SKM-1 (cell line): ENCODE measurements around the gene WHAMM.
"Not testable (repeated sequence)": the region's sequence is repeated elsewhere in the genome, so short reads cannot be mapped to it uniquely, and the experiment has no call there.

Source experiments
- DNase-seq: peaks from one replicate; lab custom pipeline; 2025; ENCODE audit not compliant: unreplicated experiment; lab: John Stamatoyannopoulos, UW

The WHAMM gene

GRCh38 chr15:82865581-82865980 is 56.2 kb downstream of the WHAMM start:
- DNase-seq: not testable (repeated sequence)

- DNase-seq: not testable (repeated sequence)
These were observed 56.6 kb downstream of the WHAMM start for GRCh38 chr15:82865981-82866380.

DNA sequence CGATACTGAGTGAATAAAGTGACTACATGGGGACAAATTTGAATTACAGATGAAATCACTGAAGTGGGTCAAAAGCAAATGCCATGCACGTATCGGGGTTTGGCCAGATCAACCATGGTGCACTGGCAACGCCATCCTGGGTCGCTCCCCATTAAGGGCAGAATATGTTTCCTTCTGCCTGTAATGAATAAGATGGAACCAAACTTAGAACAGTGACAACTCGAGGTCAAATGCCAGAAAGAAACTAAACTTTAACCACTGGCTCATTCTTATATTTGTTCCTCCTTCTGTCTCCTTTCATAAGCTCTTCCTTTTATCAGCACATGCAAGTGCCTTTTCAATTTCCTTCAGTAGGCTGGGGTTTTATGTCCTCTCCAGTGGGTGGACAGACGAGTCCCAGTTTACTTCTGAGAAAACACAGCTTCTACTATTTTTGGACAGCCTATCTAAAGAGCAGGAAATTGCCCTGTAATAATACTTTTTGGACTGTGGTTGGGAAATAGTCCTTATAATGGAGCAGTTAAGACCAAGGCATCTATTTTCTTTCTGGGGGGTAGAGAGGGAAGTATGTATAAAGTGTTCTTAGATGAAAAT is 61.4 kb downstream of the WHAMM start:
- peak; percentile 77 for DNase-seq

DNA sequence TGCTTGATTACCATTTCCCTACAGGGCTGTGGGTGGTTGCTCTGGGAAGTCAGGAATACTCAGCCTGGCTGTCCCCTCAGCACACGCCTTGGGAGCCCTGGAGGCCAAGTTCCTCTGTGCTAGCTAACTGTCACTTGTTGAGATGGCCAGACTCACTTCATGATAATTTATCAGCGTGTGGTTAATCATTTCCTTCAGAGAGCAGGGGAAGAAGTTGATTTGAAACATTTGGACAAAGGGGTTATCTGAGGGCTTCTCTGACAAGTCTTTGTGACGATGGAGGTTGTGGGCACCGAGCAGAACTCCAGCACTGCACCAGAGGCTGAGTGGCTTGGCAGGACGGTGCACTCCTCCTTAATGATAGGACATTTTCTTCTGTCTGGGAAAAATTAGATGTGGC is 61.9 kb downstream of the WHAMM start:
- peak; percentile 64 for DNase-seq

- no peak for DNase-seq
These were observed 62.5 kb downstream of the WHAMM start for GRCh38 chr15:82871832-82872484.

DNA sequence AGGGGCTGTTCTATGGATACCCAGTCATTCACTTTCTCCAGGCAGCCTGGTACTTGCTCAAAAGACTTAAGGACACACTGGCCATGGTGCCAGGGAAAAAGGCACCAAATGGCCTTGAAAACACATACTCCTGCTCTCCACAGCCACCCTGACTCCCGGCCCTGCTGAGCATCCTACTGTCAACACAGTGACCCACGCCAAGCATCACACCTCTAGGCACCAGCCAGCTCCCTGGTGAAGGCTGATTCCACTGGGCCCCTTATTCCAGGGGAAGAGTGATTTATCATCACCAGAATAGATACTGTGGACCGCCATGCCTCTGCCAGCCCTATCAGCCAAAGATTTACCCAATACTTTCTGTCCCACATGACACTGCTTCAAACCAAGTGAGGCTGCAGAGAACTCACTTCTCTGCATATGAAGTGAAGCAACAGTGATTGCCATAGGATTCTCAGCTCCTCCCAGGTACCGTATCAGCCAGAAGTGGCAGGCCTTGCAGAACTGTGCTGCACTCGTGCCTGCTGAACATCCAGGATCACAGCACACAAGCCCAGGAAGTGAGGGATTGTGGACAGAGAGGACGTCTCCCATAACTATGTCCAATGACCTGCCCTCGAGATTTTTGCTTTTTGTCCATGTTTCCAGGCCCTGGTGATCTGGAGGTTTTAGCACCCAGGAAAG is 63.7 kb downstream of the WHAMM start:
- no peak for DNase-seq

- DNase-seq: no peak
These were observed 64.8 kb downstream of the WHAMM start for GRCh38 chr15:82874267-82874666.

DNA sequence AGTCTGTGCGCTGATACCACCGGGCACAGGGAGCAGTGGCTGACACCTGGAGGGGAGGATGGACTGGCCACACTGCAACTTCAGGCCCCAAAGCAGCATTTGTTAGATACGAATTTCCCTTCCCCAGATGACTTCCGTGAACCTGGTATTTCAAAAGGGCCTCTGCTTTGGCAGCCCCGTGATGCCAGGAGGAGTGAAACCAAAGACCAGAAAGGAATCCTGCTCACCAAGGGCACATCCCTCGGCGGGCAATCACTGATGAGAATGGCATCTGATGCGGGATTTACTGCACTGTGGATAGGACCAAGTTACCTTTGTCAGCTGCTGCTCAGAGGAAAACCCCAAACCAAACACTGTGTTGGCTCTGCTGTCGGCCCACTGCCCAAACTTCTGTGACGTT is 65.5 kb downstream of the WHAMM start:
- no peak for DNase-seq

DNA sequence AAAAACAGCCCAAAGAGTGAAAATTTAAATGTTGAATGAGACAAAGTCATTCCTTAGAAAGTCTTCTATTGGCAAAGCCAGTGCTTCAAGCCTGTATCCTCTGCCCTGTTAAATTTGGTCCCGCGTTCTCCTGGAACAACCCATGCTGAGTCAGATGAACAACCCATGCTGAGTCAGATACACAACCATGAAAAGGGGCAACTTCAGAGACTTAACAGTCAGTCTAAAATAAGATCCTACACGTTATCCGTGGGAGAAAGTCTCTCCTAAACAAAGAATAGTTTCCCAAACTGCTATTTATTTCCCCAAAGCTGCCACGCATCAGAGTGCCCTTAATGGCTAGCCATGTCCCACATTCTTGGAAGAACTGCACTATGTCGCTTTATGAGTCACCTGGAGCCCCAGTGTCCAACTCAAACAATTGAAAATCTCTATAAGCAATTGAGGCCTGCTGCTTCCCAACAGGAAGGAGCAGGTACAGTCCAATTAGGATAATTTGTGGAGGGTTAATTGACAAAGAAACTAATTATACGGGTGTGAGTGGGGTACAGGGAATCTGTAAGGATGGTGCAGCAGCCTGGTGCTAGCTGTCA is 66.1 kb downstream of the WHAMM start:
- no peak for DNase-seq

- no peak for DNase-seq
These were observed 68.4 kb downstream of the WHAMM start for GRCh38 chr15:82877825-82878224.

GRCh38 chr15:82878325-82878724 is 68.9 kb downstream of the WHAMM start:
- no peak for DNase-seq

GRCh38 chr15:82880704-82881103 is 71.3 kb downstream of the WHAMM start:
- no peak for DNase-seq

DNA sequence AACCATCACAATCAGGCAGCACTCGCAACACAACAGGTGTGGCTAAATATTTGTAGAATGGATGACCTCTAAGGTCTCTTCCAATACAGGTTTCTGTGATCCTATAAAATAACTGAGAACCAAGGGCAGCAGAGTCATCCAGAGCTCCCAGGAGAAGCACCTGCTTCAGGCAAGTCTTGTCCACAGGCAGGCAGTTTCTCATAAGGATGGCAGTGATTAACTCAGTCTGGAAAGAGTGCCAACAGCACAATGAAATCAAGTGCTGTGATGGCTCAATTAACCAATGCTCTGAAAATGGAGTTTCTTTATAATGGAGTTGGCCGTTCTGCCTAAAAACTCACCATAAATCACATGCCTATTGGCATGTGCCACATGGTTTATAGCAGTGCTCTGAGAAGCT is 72.3 kb downstream of the WHAMM start:
- no peak for DNase-seq

DNA sequence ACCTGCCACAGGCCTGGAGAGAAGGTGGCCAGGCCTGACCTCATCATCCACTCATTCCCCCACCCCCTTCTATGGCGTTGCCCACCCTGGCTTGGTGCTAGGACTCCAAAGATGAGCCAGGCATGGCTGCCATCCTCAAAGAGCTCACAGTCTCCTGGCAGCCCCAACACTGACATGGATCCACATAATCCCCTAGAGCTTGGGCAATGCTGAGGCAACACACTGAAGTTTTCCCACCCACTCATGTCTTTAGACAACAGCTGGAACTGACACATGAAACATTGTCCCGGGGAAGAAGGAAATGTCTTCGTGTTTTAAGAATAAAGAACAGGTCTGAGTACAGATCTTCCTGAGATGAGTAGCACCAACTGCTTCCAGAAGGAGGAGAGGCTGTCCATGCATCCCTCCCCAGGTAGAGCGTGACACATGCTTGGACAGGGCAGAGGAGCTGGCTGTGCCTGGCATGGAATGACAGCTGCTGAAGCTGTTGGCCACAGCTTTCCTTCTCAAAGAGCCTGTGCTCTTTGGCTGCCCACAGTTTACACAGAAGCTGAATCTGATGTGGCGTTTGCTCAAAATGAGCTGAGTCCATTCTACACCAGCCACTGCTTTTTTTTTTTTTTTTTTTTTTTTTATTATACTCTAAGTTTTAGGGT is 73.0 kb downstream of the WHAMM start:
- no peak for DNase-seq
